Transverse colon (tissue), 4 donors: ENCODE measurements around the gene NDUFA6.

Experiments used
- EP300 ChIP-seq: sonication (generic); formaldehyde crosslinking; IDR thresholded peaks from one replicate; pipeline ENCODE4 v1.6.1; 2017; ENCODE audit warnings: antibody characterized with exemption, low read depth
- POLR2A ChIP-seq: fragments of 450-650 bp; IDR thresholded peaks from one replicate; pipeline ENCODE4 v1.6.1; 2016; ENCODE audit warnings: antibody characterized with exemption, mild to moderate bottlenecking, moderate library complexity
- POLR2AphosphoS5 ChIP-seq, 3 donors: sonication (generic); formaldehyde crosslinking; IDR thresholded peaks; one replicate each; pipeline ENCODE4 v1.6.1; 2016; ENCODE audit warnings: antibody characterized with exemption in 3 of 3
- TF ChIP-seq, protein P1 (sequence below), 5 experiments: fragments of 200-600 bp in 3 of 5; fragments of 450-650 bp in 2 of 5; sonication (generic) in 3 of 5; IDR thresholded peaks; 1 replicate in 2 of 5; 2 replicates in 3 of 5; pipeline ENCODE4 v1.5.1; 2016 to 2017; ENCODE audit warnings: antibody characterized with exemption in 5 of 5, inconsistent platforms in 3 of 5, mild to moderate bottlenecking in 2 of 5, moderate library complexity in 1 of 5

DNA sequence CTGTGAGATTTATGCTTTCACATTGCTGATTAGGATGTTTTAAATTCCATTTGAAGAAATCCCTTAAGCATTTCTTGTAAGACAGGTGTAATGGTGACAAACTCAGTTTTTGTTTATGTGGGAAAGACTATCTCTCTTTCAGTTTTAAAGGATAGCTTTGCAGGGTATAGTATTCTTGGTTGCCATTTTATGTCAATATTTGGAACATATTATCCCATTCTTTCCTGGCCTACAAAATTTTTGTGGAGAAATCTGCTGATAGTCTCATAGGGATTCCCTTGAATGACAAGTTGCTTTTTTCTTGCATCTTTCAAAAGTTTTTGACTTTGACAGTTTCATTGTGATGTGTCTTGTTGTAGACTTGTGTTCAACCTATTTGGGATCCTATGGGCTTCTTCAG, 48.8 kb downstream of the NDUFA6 start:
- TF ChIP-seq, protein P1, sequence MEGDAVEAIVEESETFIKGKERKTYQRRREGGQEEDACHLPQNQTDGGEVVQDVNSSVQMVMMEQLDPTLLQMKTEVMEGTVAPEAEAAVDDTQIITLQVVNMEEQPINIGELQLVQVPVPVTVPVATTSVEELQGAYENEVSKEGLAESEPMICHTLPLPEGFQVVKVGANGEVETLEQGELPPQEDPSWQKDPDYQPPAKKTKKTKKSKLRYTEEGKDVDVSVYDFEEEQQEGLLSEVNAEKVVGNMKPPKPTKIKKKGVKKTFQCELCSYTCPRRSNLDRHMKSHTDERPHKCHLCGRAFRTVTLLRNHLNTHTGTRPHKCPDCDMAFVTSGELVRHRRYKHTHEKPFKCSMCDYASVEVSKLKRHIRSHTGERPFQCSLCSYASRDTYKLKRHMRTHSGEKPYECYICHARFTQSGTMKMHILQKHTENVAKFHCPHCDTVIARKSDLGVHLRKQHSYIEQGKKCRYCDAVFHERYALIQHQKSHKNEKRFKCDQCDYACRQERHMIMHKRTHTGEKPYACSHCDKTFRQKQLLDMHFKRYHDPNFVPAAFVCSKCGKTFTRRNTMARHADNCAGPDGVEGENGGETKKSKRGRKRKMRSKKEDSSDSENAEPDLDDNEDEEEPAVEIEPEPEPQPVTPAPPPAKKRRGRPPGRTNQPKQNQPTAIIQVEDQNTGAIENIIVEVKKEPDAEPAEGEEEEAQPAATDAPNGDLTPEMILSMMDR (IDR thresholded peaks at IDR 0.05): no peak
- TF ChIP-seq POLR2A (no peak), POLR2AphosphoS5 (IDR thresholded peaks at IDR 0.05) (no peak), EP300 (no peak)
